Ovary (tissue), 9 donors: Measurements from ENCODE around the gene PRR16. TPM values are rescaled to one million over a fixed set of nuclear protein-coding genes. Genes with fewer than 3 reads are reported as not detected.

ENCODE experiments used
- DNase-seq, 5 donors: peaks; one replicate each; pipeline ENCODE4 v3.0.0-alpha.2; 2019 to 2020
- H3K27ac ChIP-seq, 2 donors: fragments of 200-600 bp; one replicate each; pipeline versions ENCODE4 v1.5.1 to v1.8.0; 2019 to 2022
- H3K27me3 ChIP-seq: fragments of 200-600 bp; one replicate; pipeline ENCODE4 v1.8.0; 2022
- H3K36me3 ChIP-seq: fragments of 200-600 bp; sonication (generic); one replicate; pipeline ENCODE4 v1.5.1; 2019
- H3K4me1 ChIP-seq: one replicate; pipeline ENCODE4 v1.8.1; 2013; ENCODE audit warnings: mild to moderate bottlenecking, moderate library complexity; ENCODE audit not compliant: insufficient read depth
- H3K4me3 ChIP-seq: fragments of 200-600 bp; sonication (generic); one replicate; pipeline ENCODE4 v1.5.1; 2017
- H3K9me3 ChIP-seq, 2 donors: fragments of 200-600 bp in 1 of 2; sonication (generic) in 1 of 2; one replicate each; pipeline versions ENCODE4 v1.5.1 to v1.8.1; 2013 to 2019; ENCODE audit warnings: mild to moderate bottlenecking in 1 of 2, moderate library complexity in 1 of 2
- EP300 ChIP-seq: sonication (generic); formaldehyde crosslinking; IDR thresholded peaks from one replicate; pipeline ENCODE4 v1.6.1; 2017; ENCODE audit warnings: antibody characterized with exemption
- POLR2A ChIP-seq: fragments of 450-650 bp; IDR thresholded peaks from one replicate; pipeline ENCODE4 v1.6.1; 2017; ENCODE audit warnings: antibody characterized with exemption, mild to moderate bottlenecking, moderate library complexity
- WGBS, 3 donors: extraction: QIAGEN DNeasy Blood & Tissue Kit in 1 of 3; methylation state at CpG; one replicate each; pipeline versions ENCODE4 v1.1.5 to v1.1.7; 2013 to 2017; 5-methylcytosine and 5-hydroxymethylcytosine counted together
- intact Hi-C, 4 donors: fragments of 100-400 bp; cut with DNase I; formaldehyde crosslinking; loops; one replicate each; pipeline versions ENCODE4 v1.11.0 to v1.15.1; 2022 to 2023
- polyA plus RNA-seq, 2 donors: library from polyadenylated mRNA; stranded (reverse); fragments of 200-250 nt in 1 of 2; fragments of 350-450 nt in 1 of 2; fragmentation: Illumina TruSeq in 1 of 2; extraction: RNeasy Lipid Tissue Mini Kit (QIAGEN cat#74804) in 1 of 2; gene quantifications; one replicate each; pipeline ENCODE4 v1.2.3, GENCODE V29; 2013 to 2014
- total RNA-seq, 7 donors: library from RNA; depleted of rRNA in 2 of 7; stranded (reverse); fragments of >200 nt in 2 of 7; fragmentation: NEBNext Ultra II Directional in 3 of 7; extraction: Animal tissue kit (Norgen Biotek cat#: 25700) in 3 of 7; gene quantifications; one replicate each; pipeline versions ENCODE4 v1.1.0 to v1.2.4, GENCODE V29; 2016 to 2023
- TF ChIP-seq, protein P1 (sequence below), 3 donors: fragments of 450-650 bp in 2 of 3; fragments of 200-600 bp in 1 of 3; IDR thresholded peaks; one replicate each; pipeline versions ENCODE4 v1.5.1 to v1.8.0; 2016 to 2022; ENCODE audit warnings: antibody characterized with exemption in 3 of 3, mild to moderate bottlenecking in 1 of 3
- donor health status: DM: no; HTN: no; CAD: no; lungs with moderate emphysema.
- donor health status: DM: no; HTN: no; CAD: no.
- donor health status: Bipolar disorder and iron deficiency.
- donor health status: DM: yes; HTN: yes; CAD: no.
- donor health status: DM: no; HTN: no; CAD: no.
- donor health status: DM: yes; HTN: yes; CAD: no.

The PRR16 gene
- total and polyA plus RNA-seq, 9 donors = 1.5 to 11.0 (median 4.6) TPM

DNA sequence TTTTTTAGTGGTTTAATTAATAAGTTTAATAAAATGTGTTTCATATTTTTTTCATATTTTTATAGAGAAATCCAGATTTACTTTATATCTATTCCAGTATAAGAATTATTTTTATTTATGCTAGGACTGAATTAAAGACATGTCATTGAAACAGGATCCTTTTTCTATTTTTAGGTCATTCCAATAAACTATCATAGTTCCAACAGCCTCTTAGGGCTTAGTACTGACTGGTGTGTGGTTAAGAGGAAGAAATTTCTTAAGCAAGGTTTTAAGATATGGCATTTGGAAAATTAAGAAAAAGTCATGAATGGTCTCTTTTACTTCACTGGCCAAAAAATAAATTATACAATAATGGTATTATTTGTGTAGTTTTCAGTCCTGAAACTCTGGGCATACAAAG lies 31.2 kb upstream of the PRR16 start:
- intact Hi-C loops = no loop called here
- Histone ChIP-seq H3K4me1 (no peaks in the 10 kb centered on the region), H3K27me3 (no peaks in the 10 kb centered on the region), H3K9me3 (no peaks in the 10 kb centered on the region), H3K4me3 (no peak overlapping the region), H3K27ac (no peak overlapping the region), H3K36me3 (no peaks in the 10 kb centered on the region)
- no peak for DNase-seq
- TF ChIP-seq POLR2A = no peak

DNA sequence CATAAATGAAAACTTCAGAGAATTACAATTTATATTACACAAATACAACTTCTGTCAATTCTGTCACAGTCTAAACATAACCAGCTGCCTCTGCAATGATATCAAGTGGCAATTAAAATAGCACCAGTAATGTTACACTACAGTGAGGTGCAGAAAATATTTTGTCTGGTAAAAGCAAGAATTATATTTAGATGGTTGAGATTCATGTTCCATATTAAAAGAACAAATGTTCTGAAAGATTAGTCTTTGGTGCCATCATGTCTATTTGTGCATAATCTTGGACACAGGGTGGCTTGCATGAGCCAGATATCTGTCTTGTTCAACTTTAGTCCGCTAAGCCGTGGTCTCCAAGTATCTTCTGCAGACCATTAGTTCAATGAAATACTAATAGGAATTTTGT lies 29.0 kb upstream of the PRR16 start:
- WGBS, 3 donors = 85 to 95% (median 86%) methylated on average over 2 of the region's 2 CpGs
- Histone ChIP-seq H3K4me3 (no peak overlapping the region), H3K9me3 (no peaks in the 10 kb centered on the region), H3K27me3 (no peaks in the 10 kb centered on the region), H3K27ac (no peak overlapping the region), H3K36me3 (no peaks in the 10 kb centered on the region), H3K4me1 (no peaks in the 10 kb centered on the region)
- no peak for DNase-seq
- TF ChIP-seq, protein P1, sequence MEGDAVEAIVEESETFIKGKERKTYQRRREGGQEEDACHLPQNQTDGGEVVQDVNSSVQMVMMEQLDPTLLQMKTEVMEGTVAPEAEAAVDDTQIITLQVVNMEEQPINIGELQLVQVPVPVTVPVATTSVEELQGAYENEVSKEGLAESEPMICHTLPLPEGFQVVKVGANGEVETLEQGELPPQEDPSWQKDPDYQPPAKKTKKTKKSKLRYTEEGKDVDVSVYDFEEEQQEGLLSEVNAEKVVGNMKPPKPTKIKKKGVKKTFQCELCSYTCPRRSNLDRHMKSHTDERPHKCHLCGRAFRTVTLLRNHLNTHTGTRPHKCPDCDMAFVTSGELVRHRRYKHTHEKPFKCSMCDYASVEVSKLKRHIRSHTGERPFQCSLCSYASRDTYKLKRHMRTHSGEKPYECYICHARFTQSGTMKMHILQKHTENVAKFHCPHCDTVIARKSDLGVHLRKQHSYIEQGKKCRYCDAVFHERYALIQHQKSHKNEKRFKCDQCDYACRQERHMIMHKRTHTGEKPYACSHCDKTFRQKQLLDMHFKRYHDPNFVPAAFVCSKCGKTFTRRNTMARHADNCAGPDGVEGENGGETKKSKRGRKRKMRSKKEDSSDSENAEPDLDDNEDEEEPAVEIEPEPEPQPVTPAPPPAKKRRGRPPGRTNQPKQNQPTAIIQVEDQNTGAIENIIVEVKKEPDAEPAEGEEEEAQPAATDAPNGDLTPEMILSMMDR (IDR thresholded peaks at IDR 0.05) = no peak
- TF ChIP-seq EP300 = no peak
- TF ChIP-seq POLR2A = no peak
- intact Hi-C loops = no loop called here

DNA sequence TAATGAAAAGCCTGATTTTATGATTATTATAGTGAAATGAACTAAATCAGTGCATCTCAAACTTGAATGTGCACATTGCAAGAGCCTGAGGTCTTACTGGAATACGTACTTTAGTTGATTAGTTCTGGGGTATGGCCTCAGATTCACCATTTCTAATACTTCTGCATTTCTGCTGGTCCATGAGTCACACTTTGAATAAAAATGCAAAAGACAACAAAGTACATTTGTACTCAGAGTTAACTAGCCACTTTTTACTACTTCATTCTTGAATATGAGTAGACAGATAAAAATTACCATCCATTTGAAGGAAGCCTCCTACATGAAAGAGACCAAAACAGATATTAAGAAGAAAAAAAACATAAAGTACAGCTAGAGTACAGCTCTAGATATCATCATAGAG lies 27.1 kb upstream of the PRR16 start:
- no peaks in the 10 kb centered on the region for H3K27me3 ChIP-seq
- WGBS, 3 donors = 73 to 77% (median 74%) methylated on average over 1 of the region's 1 CpG
- intact Hi-C loops = no loop called here
- no peak overlapping the region for H3K27ac ChIP-seq
- TF ChIP-seq POLR2A (no peak), EP300 (no peak)
- TF ChIP-seq, protein P1 (IDR thresholded peaks at IDR 0.05) = no peak
- H3K4me1 ChIP-seq = no peaks in the 10 kb centered on the region
- no peaks in the 10 kb centered on the region for H3K36me3 ChIP-seq
- DNase-seq = no peak
- H3K9me3 ChIP-seq = no peaks in the 10 kb centered on the region
- H3K4me3 ChIP-seq = no peak overlapping the region

DNA sequence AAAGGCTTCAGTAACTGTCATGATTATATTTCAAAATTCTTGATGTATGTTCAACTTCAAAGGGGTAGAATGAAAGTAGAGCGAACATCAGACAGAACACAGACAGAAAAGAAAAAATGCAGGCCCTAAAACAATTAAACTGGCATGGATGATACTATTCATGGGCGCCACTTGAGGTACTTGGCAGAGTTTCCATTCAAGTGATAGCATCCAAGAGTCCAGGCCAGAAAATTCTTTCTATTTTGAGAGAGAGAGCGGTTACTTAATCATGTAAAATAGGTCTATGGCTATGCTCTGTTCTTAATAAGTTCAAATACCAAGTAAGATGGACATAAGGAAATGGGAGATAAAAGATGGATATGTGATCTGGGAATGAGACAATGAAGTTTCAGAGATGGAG lies 21.4 kb upstream of the PRR16 start:
- Histone ChIP-seq H3K4me1 (no peaks in the 10 kb centered on the region), H3K27me3 (no peaks in the 10 kb centered on the region), H3K27ac (no peak overlapping the region), H3K9me3 (no peaks in the 10 kb centered on the region), H3K36me3 (no peaks in the 10 kb centered on the region), H3K4me3 (no peak overlapping the region)
- 80 to 90% (median 84%) methylated on average over 3 of the region's 3 CpGs for WGBS, 3 donors
- TF ChIP-seq POLR2A (no peak), EP300 (no peak)
- TF ChIP-seq, protein P1 (IDR thresholded peaks at IDR 0.05) = no peak
- no peak for DNase-seq
- intact Hi-C loops = no loop called here

DNA sequence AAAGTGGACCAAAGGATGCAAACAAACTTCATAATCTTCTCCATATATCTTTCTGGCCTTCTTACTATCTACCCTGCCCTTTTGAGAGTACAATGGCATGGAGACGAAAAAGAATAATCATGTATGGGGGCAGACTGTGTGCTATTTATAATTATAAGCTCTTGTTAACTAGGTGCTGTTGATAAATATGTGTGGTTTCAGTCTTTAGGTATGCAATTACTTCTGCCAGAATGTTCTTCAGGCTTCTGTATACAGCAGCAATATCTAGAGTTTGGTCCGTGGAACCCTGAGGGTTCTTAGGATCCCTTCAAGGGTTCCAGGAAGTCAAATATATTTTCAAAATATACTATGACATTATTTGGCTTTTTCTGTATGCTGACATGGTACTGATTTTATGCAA lies 20.5 kb upstream of the PRR16 start:
- no peak overlapping the region for H3K4me3 ChIP-seq
- no peaks in the 10 kb centered on the region for H3K27me3 ChIP-seq
- H3K9me3 ChIP-seq = no peaks in the 10 kb centered on the region
- no peak for DNase-seq
- no peak overlapping the region for H3K27ac ChIP-seq
- H3K4me1 ChIP-seq = no peaks in the 10 kb centered on the region
- no peaks in the 10 kb centered on the region for H3K36me3 ChIP-seq
- intact Hi-C loops = no loop called here
- 65 to 77% (median 74%) methylated on average over 2 of the region's 2 CpGs for WGBS, 3 donors
- no peak for TF ChIP-seq EP300
- TF ChIP-seq, protein P1 (IDR thresholded peaks at IDR 0.05) = no peak
- TF ChIP-seq POLR2A = no peak
